ENCODE measurements around the gene MTHFD1L. TPM values are rescaled to one million over a fixed set of nuclear protein-coding genes. Genes with fewer than 3 reads are reported as not detected.
"Not testable (repeated sequence)": the region's sequence is repeated elsewhere in the genome, so short reads cannot be mapped to it uniquely, and the experiment has no call there.

Gene MTHFD1L
- total RNA-seq, 1 experiment from 2014 or later: 38.1 TPM

GRCh38 chr6:151092591-151092990, 227.1 kb downstream of the MTHFD1L start:
- no peak for DNase-seq (ENCODE audit: low read depth)

DNA sequence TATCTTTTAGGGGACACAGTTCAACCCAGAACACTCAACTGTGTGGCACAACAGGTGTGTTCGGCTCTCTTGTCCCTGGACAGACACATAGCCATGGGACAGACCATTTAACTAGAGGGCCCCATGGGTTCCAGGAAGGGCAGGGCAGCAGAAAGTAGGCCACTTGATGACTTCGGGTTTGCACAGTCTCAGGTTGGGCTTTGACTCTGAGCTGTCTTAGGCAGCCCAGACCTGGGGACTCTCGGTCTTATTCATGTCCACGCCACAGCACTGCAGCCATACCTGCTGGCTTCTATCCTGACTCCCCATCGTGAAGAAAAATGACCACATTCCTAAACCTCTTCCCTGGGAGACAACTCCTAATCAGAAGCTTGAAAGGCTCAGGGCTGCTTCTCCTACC, 228.2 kb downstream of the MTHFD1L start:
- no peak for DNase-seq (ENCODE audit: low read depth)

- DNase-seq (ENCODE audit: low read depth): no peak
These were observed 230.2 kb downstream of the MTHFD1L start for GRCh38 chr6:151095538-151096254.

GRCh38 chr6:151096255-151096612, 230.7 kb downstream of the MTHFD1L start:
- DNase-seq (ENCODE audit: low read depth): no peak

GRCh38 chr6:151096691-151097606, 231.4 kb downstream of the MTHFD1L start:
- peak; percentile 18 for DNase-seq (ENCODE audit: low read depth)

DNA sequence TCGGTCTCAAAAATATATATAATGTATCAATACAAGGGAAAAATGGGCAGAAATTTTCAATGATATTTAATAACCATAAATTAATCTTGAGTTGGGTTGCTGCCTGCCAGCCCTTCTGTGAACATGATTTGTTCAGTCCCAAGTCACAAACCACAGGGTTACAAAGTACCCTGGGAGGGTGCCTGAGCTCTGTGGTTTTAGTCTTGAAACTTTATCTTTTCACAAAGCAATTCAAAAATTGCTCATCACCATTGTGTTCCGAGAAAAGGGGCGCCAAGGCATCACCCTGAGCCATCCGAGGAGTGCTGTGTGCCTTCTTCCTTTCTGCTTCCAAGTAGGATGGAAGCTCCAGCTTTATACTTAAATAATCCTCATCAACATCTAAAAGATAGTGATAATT, 232.7 kb downstream of the MTHFD1L start:
- DNase-seq (ENCODE audit: low read depth): peak; percentile 72

DNA sequence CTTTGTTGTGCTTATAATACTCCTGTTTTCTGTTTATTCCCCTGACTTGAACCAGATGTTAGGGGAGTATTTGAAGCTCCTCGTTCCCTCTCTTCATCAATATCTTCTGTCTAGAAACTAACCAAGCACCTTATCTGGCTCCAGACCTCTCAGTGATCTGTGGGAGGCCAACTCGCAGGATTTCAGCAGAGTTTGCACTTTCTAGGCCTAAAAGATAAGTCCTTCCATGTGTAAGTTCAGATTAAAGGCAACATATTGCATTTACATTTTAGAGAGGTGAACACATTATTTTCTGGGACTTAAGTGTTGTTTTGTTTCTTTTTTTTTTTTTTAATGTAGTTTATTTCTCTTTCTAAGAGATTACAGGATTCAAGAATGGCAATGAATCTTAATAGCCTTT, 234.8 kb downstream of the MTHFD1L start:
- DNase-seq (ENCODE audit: low read depth): no peak

DNA sequence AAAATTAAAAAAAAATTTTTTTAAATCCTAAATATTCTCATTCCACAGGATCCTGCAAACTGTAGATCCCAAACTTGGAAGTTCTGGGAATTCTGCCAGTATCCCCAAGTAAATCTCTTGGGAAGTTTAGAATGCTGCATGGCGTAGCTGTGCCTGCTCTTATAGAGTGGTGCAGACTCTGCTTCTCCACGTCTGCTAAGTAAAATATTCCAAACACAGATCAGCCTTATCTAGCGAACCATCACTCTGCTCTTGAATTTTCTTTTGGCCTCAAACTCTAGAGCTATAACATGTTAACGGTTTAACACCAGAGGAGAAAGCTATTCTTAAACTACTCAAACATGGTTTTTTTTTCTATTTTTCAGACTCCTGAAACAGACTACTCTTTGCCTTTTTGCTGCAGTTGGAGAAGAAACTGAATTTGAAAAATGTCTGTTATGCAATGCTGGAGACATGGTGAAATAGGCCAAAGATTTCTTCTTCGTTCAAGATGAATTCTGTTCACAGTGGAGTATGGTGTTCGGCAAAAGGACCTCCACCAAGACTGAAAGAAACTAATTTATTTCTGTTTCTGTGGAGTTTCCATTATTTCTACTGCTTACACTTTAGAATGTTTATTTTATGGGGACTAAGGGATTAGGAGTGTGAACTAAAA, 235.8 kb downstream of the MTHFD1L start:
- no peak for DNase-seq (ENCODE audit: low read depth)

DNA sequence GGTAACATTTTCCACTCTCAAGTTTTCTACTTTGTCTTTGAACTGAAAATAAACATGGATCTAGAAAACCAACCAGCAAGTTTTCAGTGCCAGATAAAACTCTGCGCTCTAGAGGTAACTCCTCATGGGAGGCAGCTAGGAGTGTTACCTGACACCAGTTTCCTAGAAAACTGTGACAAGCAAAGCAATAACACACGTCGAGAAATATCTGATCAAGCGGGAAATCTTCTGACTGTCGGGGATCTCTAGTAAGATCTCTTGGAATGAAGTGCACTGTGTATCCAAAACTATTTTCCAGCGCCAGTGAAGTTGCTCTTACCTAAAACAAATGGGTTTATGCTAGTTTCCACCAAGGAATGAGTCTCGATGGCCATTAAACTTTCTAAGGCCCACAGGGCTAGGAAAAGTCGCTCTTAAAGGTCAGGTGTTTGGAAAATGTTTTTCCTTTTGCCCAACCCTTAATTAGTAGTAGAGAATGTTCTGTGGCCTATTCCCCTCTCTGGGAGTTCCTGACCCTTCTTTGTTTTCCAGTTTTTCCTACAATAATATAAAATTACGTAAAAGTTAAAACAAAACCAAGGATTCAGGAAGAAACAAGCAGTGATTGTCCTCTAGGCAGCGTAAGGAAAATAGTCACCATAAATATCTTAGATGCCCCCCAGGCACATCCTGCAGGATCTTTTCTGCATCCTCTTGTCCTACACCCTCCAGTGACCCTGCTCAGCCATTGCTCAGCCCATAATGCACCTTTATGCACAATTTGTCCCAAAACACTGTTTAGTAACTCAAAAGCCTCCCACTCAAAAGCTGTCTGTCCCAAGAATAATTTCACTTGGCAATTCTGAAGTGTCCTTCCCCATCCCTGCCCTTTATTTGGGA, 236.6 kb downstream of the MTHFD1L start:
- DNase-seq (ENCODE audit: low read depth): no peak

- DNase-seq (ENCODE audit: low read depth): no peak
These were observed 237.8 kb downstream of the MTHFD1L start for GRCh38 chr6:151103266-151103665.

DNA sequence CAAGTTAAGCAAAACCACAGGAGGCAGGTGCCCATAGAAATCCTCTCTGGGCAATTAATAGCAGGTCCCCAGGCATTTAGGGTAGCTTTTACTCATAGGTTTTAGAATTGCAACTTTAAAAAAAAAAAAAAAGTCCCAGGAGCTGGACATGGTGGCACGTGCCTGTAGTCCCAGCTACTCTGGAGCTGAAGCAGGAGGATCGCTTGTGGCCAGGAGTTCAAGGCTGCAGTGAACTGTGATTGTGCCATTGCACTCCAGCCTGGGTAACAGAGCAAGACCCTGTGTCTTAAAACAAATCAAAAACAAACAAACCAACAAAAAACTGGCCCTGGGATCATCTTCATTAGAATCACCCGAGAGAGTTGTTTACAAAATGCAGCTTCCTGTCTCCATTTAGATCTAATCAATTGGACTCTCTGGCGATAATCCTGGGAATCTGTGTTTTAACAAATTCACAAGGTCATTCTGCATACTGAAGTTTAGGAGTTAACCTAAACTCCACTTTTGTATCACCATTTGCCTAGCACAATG, 242.5 kb downstream of the MTHFD1L start:
- no peak for DNase-seq (ENCODE audit: low read depth)

GRCh38 chr6:151108548-151108947, 243.0 kb downstream of the MTHFD1L start:
- DNase-seq (ENCODE audit: low read depth): no peak

DNA sequence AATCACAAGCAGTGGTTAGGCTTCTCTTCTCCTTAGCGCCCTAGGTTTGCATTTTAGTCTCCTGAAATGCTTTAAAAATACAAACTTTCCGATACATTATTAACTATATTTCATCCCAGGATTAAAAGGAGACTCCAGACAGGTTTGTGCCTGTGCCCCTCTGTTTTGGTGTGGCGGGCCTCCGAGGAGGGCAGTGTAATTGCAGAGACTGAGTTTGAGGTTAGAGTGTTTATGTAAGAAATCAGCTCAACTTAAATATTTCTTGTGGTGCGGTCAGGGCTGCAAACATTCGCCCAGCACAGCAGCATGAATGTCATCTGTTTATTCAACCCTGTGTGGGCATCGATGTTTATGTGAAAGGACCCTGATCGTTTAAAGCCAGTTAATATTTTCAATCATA, 243.9 kb downstream of the MTHFD1L start:
- no peak for DNase-seq (ENCODE audit: low read depth)

- no peak for DNase-seq (ENCODE audit: low read depth)
These were observed 244.5 kb downstream of the MTHFD1L start for GRCh38 chr6:151109869-151110575.

DNA sequence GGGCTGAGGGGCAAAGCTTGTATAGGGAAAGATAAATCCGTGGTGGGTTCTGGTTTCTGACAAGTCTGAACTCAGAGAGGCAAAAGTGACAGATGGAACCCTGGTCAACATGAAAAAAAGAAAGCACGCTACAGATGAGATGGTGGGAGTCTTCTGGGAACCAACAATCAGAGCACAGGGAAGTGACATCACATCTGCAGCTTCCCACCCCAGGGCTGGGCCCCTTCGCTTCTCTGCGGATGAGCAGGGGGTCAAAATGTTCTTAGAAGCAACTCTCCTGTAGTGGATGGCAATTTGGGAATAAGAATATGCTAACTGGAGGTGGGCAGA, 245.0 kb downstream of the MTHFD1L start:
- DNase-seq (ENCODE audit: low read depth): no peak

DNA sequence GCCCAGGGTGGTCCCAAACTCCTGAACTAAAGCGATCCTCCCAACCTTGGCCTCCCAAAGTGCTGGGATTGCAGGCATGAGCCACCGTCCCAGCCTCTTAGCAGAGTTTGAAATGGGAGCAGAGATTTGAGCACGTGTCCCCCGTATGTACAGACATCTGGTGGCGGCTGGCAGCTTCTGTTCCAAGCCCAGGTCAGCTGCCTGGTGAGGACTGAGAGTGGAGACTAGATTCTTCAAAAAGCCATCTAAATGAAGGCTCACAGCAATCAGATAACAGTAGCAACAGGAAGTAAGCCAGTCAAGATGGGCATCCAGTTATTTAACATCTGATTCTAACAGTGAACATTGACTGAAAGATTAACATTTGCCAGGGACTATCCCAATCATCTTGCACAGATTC, 246.2 kb downstream of the MTHFD1L start:
- no peak for DNase-seq (ENCODE audit: low read depth)

DNA sequence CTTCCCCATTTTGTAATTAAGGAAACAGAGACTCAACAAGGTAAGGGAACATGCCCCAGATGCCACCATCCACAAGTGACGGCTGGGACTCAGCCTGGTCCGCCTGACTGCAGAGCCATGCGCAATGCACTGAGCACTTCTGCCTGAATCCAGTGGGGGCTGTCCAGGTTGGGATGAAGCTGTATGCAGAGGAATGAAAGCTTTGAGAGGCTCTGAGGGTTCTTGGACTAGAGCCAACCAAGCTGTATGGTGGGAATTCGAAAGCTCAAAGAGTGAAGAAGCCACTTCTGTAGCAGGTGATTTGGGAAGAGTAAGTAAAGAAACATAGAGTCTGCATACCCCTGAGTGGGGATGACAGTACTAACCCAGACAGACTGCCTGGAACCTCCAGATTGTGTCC, 246.6 kb downstream of the MTHFD1L start:
- no peak for DNase-seq (ENCODE audit: low read depth)

DNA sequence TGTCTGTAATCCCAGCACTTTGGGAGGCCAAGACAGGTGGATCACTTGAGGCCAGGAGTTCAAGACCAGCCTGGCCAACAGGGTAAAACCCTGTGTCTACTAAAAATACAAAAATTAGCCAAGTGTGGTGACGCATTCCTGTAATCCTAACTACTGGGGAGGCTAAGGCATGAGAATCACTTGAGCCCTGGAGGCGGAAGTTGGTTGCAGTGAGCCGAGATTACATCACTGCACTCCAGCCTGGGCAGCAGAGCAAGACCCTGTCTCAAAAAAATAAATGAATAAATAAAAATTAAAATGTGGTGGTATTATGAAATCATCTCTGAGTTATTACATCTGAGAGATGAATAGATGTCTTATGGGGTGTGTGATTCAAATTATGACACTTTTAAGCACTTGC, 247.4 kb downstream of the MTHFD1L start:
- DNase-seq (ENCODE audit: low read depth): not testable (repeated sequence)

DNA sequence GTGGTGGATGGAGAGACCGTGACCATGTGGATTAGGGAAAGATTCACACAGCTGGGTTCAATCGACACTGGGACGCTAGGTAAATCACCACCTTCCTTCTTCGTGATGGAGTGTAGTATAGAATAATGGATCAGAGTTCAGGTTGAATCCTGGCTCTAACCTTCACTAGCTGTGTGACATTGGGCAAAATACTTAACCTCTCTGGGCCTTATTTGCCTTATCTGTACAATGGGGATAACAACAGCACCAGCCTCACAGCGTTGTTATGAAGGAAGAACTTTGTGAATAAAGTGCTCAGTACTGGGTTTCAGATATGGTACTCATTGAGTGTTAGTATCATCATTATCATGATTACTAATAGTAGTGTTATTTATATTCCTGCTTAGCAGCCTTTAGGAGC, 248.1 kb downstream of the MTHFD1L start:
- DNase-seq (ENCODE audit: low read depth): no peak

- no peak for DNase-seq (ENCODE audit: low read depth)
These were observed 253.1 kb downstream of the MTHFD1L start for GRCh38 chr6:151118461-151119123.
